Adrenal gland (tissue), 12 donors: ENCODE results near the gene RFPL1. TPM values are rescaled to one million over a fixed set of nuclear protein-coding genes. Genes with fewer than 3 reads are reported as not detected.

Experiments
- DNase-seq, 7 donors: peaks; one replicate each; pipeline ENCODE4 v3.0.0-alpha.2; 2019 to 2020
- H3K27ac ChIP-seq, 5 donors: fragments of 200-600 bp; sonication (generic) in 4 of 5; 1 replicate in 3 of 5; 2 replicates in 2 of 5; pipeline versions ENCODE4 v1.5.1 to v1.8.0; 2016 to 2020; ENCODE audit warnings: mild to moderate bottlenecking in 1 of 5
- H3K27me3 ChIP-seq: fragments of 200-600 bp; 2 replicates; pipeline ENCODE4 v1.8.0; 2021
- H3K36me3 ChIP-seq, 2 donors: fragments of 200-600 bp; replicated peaks in 1 of 2; 1 replicate in 1 of 2; 2 replicates in 1 of 2; pipeline versions ENCODE4 v1.5.1 to v1.8.0; 2018 to 2022
- H3K4me1 ChIP-seq, 2 donors: fragments of 200-600 bp; replicated peaks in 1 of 2; 1 replicate in 1 of 2; 2 replicates in 1 of 2; pipeline versions ENCODE4 v1.5.1 to v1.8.0; 2018 to 2021
- H3K4me3 ChIP-seq, 4 donors: fragments of 200-600 bp; sonication (generic) in 3 of 4; one replicate each; pipeline ENCODE4 v1.5.1; 2016 to 2018
- H3K9me3 ChIP-seq, 3 donors: fragments of 200-600 bp; sonication (generic) in 1 of 3; replicated peaks in 1 of 3; 1 replicate in 2 of 3; 2 replicates in 1 of 3; pipeline versions ENCODE4 v1.5.1 to v1.8.0; 2016 to 2021
- POLR2A ChIP-seq, 2 donors: fragments of 450-650 bp; IDR thresholded peaks; one replicate each; pipeline ENCODE4 v1.6.1; 2017; ENCODE audit warnings: antibody characterized with exemption in 2 of 2, mild to moderate bottlenecking in 2 of 2, moderate library complexity in 1 of 2
- WGBS, 4 donors: extraction: QIAGEN DNeasy Blood & Tissue Kit in 2 of 4; methylation state at CpG; one replicate each; pipeline versions ENCODE4 v1.1.5 to v1.1.7; 2013 to 2017; 5-methylcytosine and 5-hydroxymethylcytosine counted together
- intact Hi-C, 2 donors: fragments of 100-400 bp; cut with DNase I; formaldehyde crosslinking; loops; one replicate each; pipeline versions ENCODE4 v1.14.1 to v1.15.0; 2022 to 2023
- polyA plus RNA-seq, 3 donors: library from polyadenylated mRNA; stranded (reverse); fragments of 200-250 nt in 2 of 3; fragments of 350-450 nt in 1 of 3; fragmentation: Illumina TruSeq in 1 of 3; extraction: RNeasy Lipid Tissue Mini Kit (QIAGEN cat#74804) in 1 of 3; gene quantifications; one replicate each; pipeline ENCODE4 v1.2.3, GENCODE V29; 2013 to 2014
- total RNA-seq, 9 donors: library from RNA; depleted of rRNA in 4 of 9; stranded (reverse); fragments of >200 nt in 4 of 9; fragments of 120-200 nt in 1 of 9; fragmentation: NEBNext Ultra II Directional in 1 of 9; extraction: Animal tissue kit (Norgen Biotek cat#: 25700) in 1 of 9; gene quantifications; one replicate each; pipeline versions ENCODE4 v1.1.0 to v1.2.4, GENCODE V29; 2013 to 2023
- TF ChIP-seq, protein P1 (sequence below), 6 experiments: fragments of 450-650 bp in 4 of 6; fragments of 200-600 bp in 2 of 6; sonication (generic) in 1 of 6; IDR thresholded peaks; 1 replicate in 5 of 6; 2 replicates in 1 of 6; pipeline versions ENCODE4 v1.5.1 to v1.8.0; 2016 to 2021; ENCODE audit warnings: antibody characterized with exemption in 6 of 6, mild to moderate bottlenecking in 2 of 6, moderate library complexity in 1 of 6
- donor health status: healthy with polysubstance abuse.
- donor health status: Bipolar disorder and iron deficiency.
- donor health status: DM: yes; HTN: yes; CAD: no.
- donor health status: DM: no; HTN: no; CAD: no.
- donor health status: DM: no; HTN: no; CAD: no.
- donor health status: DM: yes; HTN: yes; CAD: no.

The RFPL1 gene
- total and polyA plus RNA-seq, 12 donors: not detected

DNA sequence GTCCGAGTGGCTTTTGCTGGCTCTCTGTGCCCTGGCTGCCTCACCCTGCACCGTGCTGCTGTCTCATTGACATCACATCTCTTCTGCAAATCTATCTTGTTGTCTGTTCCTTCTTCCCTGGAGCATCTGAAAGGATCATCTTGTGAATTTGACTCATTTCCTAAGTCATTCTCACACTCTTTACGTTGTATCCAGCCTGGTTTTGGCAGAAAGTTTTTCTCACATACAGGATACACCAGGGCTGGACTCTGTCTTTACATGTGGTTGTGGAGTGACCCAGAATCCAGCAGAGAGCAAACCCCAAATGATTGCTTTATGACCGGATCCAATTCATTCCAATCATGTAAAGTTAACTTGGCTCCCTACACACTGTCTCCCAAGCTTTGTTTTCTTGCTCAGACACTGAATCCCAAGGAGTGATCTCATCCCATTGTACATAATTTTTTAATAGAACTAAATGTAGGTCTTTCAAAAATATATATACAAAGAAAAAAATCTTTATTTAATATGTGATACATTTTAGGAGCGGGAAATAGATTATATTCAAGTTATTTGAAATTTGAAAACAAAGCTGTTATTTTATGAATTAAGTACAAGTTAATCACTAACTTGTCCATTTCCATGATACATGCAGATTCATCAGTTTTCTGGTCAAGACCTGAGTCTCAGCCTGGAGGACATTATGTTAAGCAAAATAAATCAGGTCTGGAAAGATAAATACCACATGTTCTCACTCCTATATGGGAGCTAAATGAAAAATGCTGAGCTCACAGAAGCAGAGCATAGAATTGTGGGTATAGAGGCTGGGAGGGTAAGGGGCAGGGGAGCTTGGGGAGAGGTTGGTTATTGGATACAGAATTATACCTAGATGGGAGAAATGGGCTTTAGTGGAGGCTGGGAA lies 2.9 kb upstream of the RFPL1 start:
- Histone ChIP-seq H3K9me3 (no peaks in the 10 kb centered on the region), H3K27ac (no peak overlapping the region), H3K4me1 (no peaks in the 10 kb centered on the region), H3K27me3 (no peaks in the 10 kb centered on the region), H3K4me3 (no peak overlapping the region), H3K36me3 (no peaks in the 10 kb centered on the region)
- DNase-seq: no peak
- TF ChIP-seq POLR2A (IDR thresholded peaks at IDR 0.05): no peak
- TF ChIP-seq, protein P1, sequence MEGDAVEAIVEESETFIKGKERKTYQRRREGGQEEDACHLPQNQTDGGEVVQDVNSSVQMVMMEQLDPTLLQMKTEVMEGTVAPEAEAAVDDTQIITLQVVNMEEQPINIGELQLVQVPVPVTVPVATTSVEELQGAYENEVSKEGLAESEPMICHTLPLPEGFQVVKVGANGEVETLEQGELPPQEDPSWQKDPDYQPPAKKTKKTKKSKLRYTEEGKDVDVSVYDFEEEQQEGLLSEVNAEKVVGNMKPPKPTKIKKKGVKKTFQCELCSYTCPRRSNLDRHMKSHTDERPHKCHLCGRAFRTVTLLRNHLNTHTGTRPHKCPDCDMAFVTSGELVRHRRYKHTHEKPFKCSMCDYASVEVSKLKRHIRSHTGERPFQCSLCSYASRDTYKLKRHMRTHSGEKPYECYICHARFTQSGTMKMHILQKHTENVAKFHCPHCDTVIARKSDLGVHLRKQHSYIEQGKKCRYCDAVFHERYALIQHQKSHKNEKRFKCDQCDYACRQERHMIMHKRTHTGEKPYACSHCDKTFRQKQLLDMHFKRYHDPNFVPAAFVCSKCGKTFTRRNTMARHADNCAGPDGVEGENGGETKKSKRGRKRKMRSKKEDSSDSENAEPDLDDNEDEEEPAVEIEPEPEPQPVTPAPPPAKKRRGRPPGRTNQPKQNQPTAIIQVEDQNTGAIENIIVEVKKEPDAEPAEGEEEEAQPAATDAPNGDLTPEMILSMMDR (IDR thresholded peaks at IDR 0.05): no peak
- WGBS, 4 donors: 58 to 70% (median 63%) methylated on average over 5 of the region's 5 CpGs
- intact Hi-C loops: no loop called here

DNA sequence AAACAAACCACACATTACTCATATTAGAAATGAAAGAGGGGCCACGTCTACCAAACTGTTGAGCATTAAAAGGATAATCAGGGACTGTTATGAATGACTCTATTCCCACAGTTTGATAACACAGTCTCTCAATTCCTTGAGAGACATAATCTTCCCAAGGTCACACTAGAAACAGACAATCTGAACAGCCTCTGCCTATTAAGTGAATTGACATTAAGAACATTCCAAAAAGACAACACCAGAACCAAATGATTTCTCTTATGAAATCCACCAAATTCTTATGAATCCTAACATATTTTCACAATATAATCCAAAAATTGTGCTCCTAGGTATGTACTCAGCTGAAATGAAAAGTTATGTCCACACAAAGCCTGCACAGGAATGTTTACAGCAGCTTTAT lies 4.6 kb downstream of the RFPL1 start:
- Histone ChIP-seq H3K36me3 (no peaks in the 10 kb centered on the region), H3K27me3 (no peaks in the 10 kb centered on the region), H3K27ac (no peak overlapping the region), H3K4me1 (no peaks in the 10 kb centered on the region), H3K4me3 (no peak overlapping the region), H3K9me3 (no peaks in the 10 kb centered on the region)
- no peak for DNase-seq
- WGBS, 4 donors: 30 to 46% (median 37%) methylated on average over 1 of the region's 1 CpG
- TF ChIP-seq, protein P1 (IDR thresholded peaks at IDR 0.05): no peak
- no peak for TF ChIP-seq POLR2A (IDR thresholded peaks at IDR 0.05)
- intact Hi-C loops: no loop called here

DNA sequence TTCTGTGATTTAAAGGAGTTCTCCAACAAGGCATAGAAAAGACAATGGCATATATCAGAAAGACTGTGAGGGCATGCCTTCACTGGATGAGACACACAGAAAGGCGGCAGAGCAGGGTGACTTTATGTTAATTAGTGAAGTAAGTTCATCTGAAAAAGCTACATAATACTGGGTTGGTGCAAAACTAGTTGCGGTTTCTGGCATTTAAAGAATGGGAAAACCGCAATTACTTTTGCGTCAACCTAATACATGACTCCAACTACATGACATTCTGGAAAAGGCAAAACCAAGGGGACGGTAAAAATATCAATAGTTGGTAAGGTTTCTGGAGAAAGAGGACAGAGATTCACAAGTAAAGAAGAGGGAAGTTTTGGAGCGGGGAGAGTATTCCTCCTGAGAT lies 5.1 kb downstream of the RFPL1 start:
- DNase-seq: no peak
- Histone ChIP-seq H3K4me3 (no peak overlapping the region), H3K36me3 (no peaks in the 10 kb centered on the region), H3K9me3 (no peaks in the 10 kb centered on the region), H3K4me1 (no peaks in the 10 kb centered on the region), H3K27me3 (no peaks in the 10 kb centered on the region), H3K27ac (no peak overlapping the region)
- TF ChIP-seq, protein P1 (IDR thresholded peaks at IDR 0.05): no peak
- TF ChIP-seq POLR2A (IDR thresholded peaks at IDR 0.05): no peak
- WGBS, 4 donors: 77 to 87% (median 82%) methylated on average over 6 of the region's 6 CpGs
- intact Hi-C loops: no loop called here

DNA sequence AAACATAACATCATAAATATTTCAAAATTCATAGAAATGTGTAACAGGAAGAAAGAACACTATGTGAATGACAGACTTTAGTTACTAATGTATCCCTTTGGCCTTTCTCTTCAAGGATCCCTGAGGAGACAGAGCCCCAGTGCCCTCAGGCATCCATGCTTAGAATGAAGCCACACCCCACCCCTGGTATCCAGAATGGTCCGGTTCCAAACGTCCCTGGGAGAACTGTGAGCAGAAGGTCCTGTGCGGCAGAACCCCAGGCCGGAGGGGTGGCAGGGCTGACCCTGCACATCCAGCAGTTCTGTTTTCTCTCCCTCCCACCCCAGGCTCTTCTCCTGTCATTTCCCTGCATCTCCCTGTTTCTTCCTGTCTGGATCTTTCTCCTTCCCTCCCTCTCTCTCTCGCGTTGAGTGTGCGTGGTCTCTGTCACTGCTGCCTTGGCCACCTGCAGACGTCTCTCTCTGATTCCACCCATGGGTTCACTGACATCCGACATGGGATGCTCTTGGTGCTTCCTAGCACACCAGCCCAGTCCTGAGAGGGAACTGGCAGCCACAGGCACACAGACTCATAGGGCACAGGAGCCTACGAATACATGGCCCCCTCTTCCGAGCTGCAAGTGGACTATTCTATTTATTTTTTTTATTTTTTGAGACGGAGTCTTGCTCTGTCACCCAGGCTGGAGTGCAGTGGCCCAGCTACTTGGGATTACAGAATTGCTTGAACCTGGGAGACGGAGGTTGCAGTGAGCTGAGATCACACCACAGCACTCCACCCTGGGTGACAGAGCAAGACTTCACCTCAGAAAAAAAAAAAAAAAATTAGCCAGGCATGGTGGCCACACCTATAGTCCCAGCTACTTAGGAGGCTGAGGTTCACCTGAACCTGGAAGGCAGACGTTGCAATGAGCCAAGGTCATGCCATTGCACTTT lies 5.7 kb downstream of the RFPL1 start:
- H3K4me3 ChIP-seq: no peak overlapping the region
- TF ChIP-seq, protein P1 (IDR thresholded peaks at IDR 0.05): no peak
- TF ChIP-seq POLR2A (IDR thresholded peaks at IDR 0.05): no peak
- H3K27ac ChIP-seq: no peak overlapping the region
- no peaks in the 10 kb centered on the region for H3K9me3 ChIP-seq
- DNase-seq: no peak
- no peaks in the 10 kb centered on the region for H3K27me3 ChIP-seq
- intact Hi-C loops: no loop called here
- WGBS, 4 donors: 39 to 64% (median 52%) methylated on average over 14 of the region's 14 CpGs
- no peaks in the 10 kb centered on the region for H3K36me3 ChIP-seq
- no peaks in the 10 kb centered on the region for H3K4me1 ChIP-seq
